A549 (cell line): ENCODE measurements around the gene SLC26A1.

ENCODE experiments used
- CTCF ChIP-seq: fragments of >200 bp; sonication (Bioruptor Twin); formaldehyde crosslinking; IDR thresholded peaks from 3 replicates; pipeline ENCODE4 v1.5.1; 2016
- POLR2AphosphoS2 ChIP-seq: conservative IDR thresholded peaks from 2 replicates; pipeline ENCODE4 v1.6.1; 2012; ENCODE audit warnings: low read length, improper control_type of control experiment, inconsistent platforms

DNA sequence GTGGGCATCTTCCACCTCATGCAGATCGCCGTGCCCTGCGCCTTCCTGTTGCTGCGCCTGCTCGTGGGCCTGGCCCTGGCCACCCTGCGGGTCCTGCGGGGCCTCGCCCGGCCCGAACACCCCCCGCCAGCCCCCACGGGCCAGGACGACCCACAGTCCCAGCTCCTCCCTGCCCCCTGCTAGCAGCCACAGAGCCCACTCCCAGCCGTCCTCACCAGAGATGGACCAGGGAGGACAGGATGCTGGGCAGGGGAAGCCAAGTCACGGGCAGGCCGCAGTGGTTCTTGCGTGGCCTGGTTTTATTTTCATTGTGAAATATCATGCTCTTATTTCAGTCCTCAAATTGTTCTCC, 34.9 kb downstream of the SLC26A1 start:
- TF ChIP-seq CTCF: no peak
- no peak for TF ChIP-seq POLR2AphosphoS2
